GM18517 (cell line): Measurements from ENCODE around the gene DDX1.
"Not testable (repeated sequence)": the region's sequence is repeated elsewhere in the genome, so short reads cannot be mapped to it uniquely, and the experiment has no call there.

ENCODE experiments used
- ATAC-seq: cut with Tn5 transposase; IDR thresholded peaks from one replicate; pipeline ENCODE4 v1.9.1; 2021; ENCODE audit warnings: mild to moderate bottlenecking, moderate library complexity; ENCODE audit not compliant: unreplicated experiment

The DDX1 gene

DNA sequence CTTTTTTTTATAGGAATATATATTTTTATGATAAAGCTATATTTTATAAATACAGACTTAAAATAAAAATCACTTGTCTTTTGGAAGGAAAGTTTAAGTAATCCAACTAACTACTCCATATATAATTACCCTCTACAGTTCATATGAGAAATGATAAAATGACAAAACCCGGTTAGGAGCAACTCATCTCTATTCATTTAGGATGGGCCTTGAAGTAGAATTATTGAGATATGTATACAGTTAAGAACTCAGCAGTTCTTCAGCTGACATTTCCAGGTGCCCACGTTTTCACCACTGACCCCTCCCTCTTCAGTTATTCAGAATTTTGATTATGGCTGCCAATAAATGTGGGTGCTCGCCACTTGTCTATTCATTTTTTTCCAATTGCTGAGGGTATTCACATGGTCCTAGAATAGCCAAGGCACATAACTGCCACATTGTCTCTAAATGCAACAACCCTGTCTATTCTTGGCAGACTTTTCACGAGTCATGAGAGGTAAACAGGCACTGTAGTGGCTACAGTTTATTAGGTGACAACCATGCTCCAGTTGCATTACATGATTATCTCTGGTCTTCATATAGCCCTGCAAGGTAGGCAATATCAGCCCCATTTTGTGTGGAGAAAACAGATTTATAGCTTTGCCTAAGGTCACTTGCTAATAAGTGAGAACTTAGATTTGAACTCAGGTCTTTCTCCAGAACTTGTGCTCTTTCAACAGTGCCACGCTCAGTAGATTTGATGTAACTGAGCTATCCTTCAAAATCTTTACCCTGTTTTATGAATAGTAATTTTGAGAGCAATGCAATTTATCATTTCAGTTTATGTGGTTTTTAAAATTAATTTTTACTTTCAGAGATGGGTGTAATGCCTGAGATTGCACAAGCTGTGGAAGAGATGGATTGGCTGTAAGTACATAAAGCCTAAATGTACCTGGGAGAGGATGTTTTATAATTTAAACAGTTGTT is 2.9 kb downstream of the DDX1 start:
- ATAC-seq: no peak

DNA sequence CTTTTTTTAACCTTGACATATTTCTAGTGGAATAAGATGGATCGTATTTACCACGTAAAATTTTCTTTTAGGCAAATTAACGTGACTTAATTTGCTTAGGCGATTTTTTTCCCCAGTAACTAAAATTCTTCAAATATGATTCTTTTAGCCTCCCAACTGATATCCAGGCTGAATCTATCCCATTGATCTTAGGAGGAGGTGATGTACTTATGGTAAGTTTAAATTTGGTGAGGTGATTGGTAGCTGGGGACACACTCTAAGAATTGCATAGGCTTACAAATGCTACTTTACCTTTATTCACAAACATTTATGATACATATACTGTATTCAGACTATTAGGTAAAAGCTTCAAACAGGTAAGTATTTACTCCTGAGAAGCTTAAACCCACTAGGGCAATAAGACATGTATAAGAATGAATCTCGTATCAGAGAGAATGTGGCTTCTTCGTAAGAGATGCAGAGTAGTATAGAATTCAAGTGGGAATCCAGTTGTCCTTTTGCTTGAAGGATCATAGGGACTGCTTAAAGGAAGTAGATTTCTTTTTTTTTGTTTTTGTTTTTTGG is 3.8 kb downstream of the DDX1 start:
- no peak for ATAC-seq

DNA sequence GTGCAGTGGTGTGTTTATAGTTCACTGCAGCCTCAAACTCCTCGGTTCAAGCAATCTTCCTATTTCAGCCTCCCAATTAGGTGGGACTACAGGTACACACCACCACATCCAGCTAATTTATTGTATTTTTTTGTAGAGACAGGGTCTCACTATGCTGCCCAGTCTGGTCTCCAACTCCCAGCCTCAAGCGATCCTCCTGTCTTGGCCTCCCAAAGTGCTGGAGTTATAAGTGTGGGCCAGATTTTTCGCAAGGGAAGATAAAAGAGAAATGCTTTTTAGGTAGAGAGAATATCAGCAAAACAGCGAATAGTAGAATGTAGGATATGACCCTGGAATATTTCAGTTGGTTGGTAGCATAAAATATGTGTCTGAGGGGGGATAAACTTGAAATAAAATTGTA is 4.3 kb downstream of the DDX1 start:
- no peak for ATAC-seq

DNA sequence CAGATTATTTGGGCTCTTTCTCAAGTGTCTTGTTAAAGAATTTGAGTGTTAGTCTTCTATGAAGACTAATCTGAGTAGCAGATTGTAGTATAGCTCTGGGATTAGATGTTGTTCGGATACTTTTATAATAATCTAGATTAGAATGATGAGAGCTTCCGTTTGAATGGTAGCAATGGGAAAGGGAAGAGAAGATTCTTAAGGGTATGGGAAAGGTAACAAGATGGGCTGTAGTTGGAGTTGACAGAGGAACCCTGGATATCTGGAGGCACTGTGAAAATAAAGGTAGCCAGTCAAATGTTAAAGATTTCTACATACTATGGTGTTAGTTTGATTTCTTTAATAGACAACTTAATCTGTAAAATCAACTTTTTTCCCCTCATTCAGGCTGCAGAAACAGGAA is 4.7 kb downstream of the DDX1 start:
- ATAC-seq: no peak

DNA sequence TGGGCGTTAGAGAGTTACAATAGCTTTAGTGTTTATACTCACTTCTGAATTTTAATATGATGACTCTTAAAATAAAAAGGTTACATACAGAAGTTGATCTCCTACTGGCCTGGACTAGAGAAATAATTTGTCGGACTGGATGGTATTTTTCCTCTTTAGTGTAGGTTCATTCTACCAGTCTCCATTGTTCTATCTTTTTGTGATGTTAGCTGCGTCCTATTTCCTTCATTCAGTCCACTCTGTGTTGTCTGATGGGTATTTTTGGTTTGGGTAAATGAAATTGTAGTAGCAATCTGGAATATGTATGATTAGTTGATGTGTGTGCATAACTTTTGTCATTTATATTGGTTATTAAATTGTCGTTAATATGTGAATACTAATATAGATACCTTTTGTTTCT is 5.3 kb downstream of the DDX1 start:
- ATAC-seq: no peak

DNA sequence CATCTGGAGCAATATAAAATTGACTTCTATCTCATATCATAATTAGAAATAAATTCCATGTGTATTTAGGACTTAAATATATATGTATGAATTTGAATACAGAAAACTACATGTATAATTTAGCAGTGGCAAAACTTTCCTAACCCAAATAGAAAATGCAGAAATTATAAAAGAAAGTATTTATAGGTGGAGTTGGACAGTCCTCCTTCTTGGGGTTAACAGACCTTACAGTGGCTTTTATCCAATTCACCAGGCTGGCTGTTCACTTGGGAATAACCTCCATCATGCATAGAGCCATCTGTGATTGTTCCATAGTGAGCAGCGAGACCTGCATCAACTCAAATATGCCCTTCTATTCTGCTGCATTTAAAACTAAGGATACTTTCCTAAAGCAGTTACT is 8.3 kb downstream of the DDX1 start:
- ATAC-seq: no peak

DNA sequence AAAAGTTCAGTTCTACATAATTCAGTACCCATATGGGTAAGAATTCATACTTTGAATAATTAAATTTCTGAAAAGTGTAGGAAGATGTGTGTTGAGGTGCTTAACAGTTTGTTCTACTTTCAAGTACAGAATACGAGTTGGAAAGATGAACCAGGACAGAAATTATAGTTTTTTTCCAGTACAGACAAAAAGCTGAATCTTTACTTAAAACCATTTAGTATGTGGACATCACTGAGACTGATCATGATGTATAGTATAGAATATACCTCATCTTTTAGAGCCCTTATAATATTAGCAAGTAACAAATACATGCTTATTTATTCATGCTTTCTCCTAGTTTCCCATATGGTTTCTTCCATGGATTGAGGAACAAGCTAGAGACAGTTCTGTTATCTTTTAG is 10.0 kb downstream of the DDX1 start:
- no peak for ATAC-seq

DNA sequence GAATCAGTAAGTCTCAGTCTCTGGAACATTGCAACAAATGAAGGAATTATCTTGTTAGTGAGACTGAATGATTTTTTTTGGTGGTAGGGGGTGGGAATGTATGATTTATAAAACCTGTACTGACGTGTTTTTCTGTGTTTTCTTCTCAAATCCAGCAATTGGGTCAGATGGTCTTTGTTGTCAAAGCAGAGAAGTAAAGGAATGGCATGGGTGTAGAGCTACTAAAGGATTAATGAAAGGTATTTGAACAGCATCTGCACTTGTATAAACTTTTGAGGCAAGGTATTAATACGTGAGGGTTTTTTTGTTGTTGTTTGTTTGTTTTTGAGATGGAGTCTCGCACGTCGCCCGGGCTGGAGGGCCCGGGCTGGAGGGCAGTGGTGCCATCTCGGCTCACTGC is 10.7 kb downstream of the DDX1 start:
- no peak for ATAC-seq

DNA sequence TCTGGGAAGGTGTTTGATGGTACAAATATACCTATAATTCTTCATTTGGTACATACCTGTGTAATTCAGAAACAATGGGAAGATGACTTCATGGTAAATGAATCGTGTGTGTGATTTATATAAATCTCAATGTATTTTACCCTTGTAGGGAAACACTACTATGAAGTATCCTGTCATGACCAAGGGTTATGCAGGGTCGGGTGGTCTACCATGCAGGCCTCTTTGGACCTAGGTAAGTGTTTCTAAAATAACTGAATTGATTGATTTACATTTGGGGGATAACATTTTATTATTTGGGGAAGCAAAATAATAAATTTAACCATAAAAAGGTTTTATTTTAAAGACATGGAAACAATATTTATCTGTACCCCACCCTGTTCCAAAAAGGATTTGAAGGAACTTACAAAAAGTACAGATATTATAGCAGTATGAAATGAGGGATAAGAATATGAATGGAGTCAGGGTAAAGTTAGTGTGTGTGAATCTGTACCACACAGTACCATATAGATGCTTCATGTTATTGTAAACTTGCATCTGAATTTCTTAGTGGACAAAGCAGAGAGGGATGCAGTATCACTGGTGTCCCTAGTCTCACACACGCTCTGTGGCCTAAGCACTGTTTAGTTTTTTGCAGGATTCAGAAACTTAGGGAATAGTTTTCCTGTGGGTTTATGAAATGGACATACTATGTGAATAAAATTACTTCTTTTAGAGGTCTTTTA is 11.5 kb downstream of the DDX1 start:
- no peak for ATAC-seq

DNA sequence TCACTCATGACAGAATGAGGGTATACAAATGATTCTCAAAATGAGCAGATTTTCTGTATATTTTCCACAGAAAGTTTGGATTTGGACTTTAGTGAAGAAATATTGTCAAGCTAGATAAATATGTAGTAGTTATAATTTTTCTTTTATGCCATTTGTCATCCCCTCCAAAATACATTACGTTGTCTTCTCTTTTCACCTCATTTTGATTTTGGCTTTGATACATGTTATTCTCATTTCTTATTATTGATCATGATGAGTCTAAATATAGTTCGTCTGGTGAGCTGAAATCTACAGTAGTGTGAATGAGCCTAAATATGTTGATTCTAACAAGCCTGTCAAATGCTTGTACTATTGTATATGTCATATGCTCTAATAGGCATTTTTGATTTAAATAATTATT is 12.3 kb downstream of the DDX1 start:
- ATAC-seq: no peak

DNA sequence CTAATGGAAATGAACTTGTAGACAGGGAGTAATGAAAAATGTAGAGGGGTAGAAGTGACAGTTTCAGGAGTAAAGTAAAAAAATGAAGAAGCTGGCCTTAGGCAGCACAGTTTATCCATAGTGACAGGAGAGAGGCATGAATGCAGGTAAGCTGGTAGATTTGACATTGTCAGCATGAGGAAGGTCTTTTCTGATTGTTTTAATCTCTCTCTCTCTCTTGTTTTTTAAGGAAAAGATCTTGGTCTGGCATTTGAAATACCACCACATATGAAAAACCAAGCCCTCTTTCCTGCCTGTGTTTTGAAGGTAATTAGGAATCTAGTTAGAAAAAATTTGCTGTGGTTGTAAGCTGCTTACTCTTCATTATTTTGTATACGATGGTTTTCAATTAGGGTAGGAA is 14.1 kb downstream of the DDX1 start:
- ATAC-seq: no peak

DNA sequence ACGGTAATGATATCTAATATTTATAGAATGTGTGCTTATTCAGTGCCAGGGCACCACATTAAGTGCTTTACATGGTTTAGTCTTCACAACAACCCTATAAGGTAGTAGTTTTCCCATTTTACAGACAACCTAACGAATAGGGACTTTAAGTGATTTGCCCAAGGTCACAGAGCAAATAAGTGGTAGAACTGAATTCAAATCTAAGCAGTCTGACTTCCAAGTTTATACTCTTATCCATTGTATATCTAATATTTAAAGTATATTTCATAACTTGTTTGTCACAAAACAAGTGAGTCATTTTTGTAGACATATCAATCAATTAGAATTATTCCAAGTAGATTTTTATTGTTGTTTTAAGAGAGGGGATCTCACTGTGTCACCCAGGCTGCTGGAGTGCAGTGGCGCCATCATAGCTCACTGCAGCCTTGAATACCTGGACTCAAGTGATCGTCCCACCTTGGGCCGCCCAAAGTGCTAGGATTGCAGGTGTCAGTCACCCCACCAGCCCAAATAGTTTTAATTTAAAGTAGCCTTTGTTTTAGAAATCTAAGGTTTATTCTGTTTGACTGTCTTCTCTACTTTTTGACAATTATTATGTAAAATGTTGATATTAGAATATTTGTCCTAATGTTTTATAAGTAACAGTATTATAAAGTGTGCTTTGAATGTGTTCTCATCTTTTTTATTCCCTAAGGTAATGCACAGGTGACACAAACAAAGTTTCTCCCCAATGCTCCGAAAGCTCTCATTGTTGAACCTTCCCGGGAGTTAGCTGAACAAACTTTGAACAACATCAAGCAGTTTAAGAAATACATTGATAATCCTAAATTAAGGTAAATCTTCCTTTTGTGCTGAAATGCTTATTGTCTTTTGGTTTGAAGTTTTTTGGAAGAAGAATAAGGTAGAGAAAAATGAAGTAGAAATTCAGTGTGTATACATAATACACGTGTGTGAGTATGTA is 15.1 kb downstream of the DDX1 start:
- no peak for ATAC-seq

DNA sequence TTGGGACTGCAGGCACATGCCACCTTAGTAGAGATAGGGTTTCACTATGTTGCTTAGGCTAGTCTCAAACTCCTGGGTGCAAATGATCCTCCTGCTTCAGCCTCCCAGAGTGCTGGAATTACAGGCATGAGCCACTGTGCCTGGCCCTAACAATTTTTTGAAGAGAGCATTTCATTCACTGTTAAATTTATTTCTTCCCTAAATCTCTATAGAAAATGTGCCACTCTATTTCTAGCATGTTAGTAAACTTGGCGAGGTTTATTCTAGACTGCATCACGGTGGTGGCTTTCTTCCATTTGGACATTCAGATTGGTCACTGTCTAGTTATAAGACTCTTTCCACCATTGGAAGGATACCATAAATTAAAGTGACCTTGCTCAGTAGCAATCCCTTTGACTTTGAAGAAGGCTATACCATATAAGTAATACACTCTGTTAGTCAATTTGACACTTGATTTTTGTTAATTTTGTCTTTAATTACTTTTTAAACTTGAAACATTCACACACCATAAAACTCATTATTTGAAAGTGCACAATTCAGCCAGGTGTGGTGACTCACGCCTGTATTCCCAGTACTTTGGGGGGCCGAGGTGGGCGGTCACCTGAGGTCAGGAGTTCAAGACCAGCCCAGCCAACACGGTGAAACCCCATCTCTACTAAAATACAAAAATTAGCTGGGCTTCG is 16.2 kb downstream of the DDX1 start:
- no peak for ATAC-seq

DNA sequence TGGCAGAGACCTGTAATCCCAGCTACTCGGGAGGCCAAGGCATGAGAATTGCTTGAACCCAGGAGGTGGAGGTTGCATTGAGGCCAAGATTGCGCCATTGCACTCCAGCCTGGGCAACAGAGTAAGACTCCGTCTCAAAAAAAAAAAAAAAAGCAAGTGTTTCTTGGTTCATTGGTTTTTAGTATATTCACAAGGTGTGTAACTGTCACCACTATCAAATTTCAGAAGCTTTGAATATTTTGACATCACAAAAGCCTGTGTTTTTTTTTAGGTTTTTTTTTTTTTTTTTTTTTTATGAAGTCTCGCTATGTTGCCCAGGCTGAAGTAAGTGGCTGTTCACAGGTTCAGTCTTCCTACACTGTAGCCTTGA is 16.7 kb downstream of the DDX1 start:
- ATAC-seq: no peak

DNA sequence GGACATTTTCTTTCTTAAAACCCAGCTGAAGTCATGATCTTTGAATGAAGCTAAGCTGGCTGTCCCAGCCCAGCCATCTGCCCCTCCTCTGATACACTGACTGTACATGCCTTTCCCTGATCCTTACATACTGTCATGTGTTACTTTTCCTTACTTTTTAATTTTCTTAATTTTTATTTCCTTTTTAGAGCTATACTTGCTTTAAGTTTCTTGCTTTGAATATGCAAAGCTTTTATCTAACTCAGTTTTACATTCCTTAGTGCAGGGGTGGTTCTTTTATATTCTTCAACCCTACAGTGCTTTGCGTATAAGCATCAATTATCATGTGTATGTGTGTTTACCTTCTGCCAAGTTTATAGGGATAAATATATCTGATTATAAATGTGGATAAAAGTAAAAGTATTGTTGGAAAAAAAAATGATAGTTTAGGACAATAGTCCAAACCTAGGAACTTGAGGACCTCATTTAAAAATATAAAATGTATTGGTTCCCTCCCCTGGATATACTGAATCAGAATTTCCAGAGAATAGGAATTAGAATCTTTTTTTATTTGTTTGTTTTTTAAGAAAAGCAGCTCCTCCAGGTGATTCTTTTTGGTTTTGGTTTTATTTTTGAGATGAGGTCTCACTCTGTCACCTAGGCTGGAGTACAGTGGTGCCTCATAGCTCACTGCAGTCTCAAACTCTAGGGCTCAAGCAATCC is 17.8 kb downstream of the DDX1 start:
- ATAC-seq: no peak

DNA sequence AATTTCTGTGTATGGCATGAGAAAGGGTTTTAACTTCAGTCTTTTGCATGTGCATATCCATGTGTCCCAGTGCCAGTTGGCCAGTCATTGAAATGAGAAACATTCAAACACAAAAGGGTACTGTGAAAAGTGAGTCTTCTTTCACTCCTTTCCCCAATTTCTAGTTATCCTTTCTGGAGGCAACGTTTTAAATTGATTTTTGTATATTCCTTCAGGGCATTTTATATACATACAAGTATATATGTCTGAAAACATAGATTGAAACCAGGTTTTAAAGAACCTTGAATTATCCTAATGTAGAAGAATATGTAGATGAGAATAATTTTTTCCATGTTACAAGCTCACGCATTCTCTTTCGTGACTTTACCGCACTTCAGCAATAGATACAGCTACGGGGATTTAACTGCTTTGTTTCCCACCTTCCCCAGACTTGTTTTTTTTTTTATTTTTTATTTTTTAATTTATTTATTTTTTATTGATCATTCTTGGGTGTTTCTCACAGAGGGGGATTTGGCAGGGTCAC is 18.8 kb downstream of the DDX1 start:
- ATAC-seq: no peak

DNA sequence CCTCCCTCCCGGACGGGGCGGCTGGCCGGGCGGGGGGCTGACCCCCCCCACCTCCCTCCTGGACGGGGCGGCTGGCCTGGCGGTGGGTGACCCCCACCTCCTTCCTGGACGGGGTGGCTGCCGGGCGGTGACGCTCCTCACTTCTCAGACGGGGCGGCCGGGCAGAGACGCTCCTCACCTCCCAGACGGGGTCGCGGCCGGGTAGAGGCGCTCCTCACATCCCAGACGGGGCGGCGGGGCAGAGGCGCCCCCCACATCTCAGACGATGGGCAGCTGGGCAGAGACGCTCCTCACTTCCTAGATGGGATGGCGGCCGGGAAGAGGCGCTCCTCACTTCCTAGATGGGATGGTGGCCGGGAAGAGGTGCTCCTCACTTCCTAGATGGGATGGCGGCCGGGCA is 20.4 kb downstream of the DDX1 start:
- not testable (repeated sequence) for ATAC-seq

DNA sequence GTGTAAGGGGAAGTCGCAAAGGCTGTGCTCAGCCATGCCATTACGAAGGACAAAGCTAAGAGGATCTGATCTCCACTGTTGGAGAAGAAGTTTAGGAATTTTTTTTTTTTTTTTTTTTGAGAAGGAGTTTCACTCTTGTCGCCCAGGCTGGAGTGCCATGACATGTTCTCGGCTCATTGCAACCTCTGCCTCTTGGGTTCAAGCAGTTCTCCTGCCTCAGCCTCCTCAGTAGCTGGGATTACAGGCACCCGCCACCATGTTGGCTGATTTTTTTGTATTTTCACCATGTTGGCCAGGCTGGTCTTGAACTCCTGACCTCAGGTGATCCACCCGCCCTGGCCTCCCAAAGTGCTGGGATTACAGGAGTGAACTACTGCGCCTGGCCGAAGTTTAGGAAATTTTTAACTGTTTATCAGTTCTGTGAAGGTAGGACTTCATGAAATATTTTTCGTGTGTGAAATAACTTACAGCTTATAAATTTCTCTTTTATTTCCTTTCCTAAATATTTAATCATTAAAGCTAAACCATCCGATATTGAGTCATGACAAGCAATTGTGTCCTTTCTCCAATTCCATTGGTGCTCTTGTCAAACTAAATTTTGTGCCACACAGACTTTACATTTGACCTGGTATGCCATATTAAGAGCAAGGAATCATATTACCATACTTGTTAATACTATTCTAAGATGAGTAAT is 22.2 kb downstream of the DDX1 start:
- ATAC-seq: no peak
